RPMI7951 (cell line): ENCODE measurements around the gene NCAPD2. TPM values are rescaled to one million over a fixed set of nuclear protein-coding genes. Genes with fewer than 3 reads are reported as not detected.
"Not testable (repeated sequence)": the region's sequence is repeated elsewhere in the genome, so short reads cannot be mapped to it uniquely, and the experiment has no call there.

ENCODE experiments used
- DNase-seq: peaks from one replicate; pipeline ENCODE4 v3.0.0-alpha.2; 2012; ENCODE audit warnings: low read depth
- total RNA-seq: library from RNA; depleted of rRNA; stranded (reverse); fragments of >200 nt; shearing (Covaris generic); gene quantifications from 2 replicates; pipeline ENCODE4 v1.2.3, GENCODE V29; 2014

NCAPD2 gene
- total RNA-seq, 1 experiment from 2014 or later: 106 TPM

DNA sequence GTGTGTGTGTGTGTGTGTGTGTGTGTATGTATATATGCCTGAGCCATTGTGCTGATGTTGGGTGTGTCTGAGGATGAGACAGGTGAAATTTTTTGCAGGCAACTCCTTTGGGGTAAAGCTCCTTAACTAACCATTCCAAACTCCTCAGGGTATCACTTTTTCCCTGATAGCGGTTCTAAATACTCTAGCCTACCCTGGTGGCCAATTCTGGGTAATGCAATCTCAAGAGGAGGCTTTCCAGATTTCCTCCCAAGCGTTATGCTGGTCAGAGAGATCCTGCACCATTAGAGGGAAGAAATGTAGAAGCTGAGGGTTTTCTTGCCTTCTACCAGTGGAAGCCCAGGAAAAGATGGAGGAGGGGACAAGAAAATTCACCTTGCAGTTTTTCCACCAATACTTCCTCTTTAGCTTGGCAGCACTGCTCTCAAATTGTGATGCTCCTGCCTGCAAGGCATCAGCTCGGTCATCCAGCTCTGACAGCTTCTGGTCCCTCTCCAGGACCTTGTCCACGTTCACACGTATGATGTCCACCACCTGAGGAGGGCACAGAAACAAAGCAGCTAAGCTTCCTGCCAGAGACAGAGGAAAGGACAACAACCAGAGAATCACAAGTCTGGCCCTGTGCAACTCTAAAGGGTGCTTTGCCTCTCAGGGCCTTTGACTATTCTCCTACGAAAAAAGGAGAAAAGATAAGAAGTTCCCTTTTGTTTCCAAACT, 28.3 kb upstream of the NCAPD2 start:
- peak; percentile 61 for DNase-seq

DNA sequence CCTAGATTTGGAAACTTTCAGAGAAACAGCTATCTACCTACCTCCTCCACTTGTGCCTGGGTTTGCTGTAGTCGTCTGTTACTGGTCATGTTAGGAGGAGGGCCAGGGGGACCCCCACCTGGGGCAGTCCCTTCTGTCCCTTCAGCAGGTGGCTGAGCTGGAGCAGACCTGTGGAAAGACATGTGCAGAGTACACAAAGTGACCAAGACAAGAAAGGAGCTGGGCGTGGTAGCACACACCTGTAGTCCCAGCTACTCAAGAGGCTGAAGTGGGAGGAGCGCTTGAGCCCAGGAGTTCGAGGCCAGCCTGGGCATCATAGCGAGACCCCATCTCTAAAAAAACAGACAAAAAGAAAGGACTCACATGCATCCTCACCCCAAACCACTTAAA, 27.7 kb upstream of the NCAPD2 start:
- no peak for DNase-seq

DNA sequence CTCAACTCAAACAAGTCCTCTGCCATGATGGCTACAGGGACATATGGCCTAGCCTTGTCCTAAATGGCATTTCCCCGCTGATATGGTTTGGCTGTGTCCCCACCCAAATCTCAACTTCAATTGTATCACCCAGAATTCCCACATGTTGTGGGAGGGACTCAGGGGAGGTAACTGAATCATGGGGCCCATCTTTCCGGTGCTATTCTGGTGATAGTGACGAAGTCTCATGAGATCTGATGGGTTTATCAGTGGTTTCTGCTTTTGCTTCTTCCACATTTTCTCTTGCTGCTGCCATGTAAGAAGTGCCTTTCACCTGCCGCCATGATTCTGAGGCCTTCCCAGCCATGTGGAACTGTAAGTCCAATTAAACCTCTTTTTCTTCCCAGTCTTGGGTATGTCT, 27.2 kb upstream of the NCAPD2 start:
- DNase-seq: not testable (repeated sequence)

DNA sequence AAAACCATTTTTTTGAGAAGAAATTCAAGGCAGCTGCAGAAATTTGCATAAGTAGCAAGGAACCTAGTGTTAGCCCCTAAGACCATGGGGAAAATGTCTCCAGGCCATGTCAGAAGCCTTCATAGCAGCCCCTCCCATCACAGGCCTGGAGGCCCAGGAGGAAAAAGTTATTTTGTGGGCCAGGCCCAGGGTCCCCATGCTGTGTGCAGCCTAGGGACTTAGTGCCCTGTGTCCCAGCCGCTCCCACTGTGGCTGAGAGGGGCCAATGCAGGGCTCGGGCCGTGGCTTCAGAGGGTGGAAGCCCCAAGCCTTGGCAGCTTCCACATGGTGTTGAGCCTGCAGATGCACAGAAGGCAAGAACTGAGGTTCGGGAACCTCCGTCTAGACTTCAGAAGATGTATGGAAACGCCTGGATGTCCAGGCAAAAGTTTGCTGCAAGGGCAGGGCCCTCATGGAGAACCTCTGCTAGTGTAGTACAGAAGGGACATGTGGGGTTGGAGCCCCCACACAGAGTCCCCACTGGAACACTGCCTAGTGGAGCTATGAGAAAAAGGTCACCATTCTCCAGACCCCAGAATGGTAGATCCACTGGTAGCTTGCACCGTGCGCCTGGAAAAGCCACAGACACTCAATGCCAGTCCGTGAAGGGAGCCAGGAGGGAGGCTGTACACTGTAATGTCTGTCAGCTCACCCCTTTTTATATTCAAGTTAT, 26.2 kb upstream of the NCAPD2 start:
- DNase-seq: not testable (repeated sequence)

DNA sequence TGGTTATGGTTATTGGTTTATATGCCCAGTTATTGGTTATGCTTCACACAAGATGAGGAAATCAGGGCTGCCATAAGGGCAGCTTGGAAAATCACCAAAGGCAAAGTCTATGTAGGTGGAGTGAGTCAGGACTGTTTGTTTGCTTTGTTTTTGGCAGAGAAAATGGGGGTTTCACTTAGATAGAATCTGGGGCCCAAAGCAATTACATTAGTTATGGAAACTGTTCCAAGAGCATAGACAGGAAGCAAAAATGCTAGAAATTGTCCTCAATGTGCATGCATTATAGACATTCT, 25.7 kb upstream of the NCAPD2 start:
- DNase-seq: no peak

DNA sequence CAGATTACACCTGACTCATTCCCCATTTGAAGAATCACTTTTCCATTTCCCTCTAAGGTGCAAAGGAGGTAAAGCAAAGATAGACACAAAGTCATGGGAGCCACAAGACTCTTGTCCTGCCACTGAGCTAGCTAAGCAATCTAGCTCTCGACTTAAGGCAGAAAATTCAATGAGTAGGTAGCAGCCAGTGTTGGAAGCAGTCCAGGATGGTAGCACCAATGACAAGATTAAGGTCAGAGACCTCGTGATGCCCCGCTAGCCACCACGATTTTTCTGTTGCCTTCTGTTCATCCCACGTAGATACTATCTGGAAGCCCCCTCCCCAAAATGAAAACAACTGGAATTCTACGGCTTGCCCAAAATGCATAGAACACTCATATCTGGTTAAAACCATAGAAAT, 24.8 kb upstream of the NCAPD2 start:
- DNase-seq: no peak

DNA sequence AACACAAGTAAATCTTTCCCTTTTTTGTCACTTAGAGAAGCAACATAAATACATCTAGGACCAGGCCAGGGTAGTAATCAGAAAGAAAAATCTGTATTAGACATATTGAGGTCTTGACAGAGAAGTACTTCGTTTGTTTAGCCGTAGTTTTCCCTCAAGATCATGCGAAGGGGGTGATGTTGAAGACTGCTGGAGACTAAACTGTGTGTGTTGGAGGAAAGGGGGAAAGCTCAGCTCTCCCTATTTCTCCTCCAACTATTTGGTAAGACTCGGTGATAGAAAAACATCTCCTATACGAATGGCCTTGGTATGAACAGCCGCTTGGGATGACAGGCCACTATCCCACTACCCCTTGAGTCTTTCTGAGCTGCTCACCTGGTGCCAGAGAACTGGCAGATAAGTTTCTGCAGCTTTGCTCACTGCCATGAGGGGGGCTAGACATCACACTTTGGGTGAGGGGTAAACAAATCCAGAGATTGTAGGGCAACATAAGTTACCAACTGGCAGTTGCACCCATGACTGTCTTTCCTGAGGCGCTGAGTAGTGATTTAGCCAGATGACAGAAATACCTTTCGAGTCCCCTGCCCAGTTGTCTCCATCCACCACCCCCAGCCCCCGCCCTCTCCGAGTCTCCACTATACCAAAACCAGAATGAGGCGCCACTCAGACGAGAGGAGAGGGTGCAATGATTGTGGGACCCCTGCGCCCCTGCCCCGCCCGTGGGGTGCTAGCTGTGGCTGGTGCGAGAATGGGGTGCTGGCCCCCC, 24.1 kb upstream of the NCAPD2 start:
- DNase-seq: no peak

DNA sequence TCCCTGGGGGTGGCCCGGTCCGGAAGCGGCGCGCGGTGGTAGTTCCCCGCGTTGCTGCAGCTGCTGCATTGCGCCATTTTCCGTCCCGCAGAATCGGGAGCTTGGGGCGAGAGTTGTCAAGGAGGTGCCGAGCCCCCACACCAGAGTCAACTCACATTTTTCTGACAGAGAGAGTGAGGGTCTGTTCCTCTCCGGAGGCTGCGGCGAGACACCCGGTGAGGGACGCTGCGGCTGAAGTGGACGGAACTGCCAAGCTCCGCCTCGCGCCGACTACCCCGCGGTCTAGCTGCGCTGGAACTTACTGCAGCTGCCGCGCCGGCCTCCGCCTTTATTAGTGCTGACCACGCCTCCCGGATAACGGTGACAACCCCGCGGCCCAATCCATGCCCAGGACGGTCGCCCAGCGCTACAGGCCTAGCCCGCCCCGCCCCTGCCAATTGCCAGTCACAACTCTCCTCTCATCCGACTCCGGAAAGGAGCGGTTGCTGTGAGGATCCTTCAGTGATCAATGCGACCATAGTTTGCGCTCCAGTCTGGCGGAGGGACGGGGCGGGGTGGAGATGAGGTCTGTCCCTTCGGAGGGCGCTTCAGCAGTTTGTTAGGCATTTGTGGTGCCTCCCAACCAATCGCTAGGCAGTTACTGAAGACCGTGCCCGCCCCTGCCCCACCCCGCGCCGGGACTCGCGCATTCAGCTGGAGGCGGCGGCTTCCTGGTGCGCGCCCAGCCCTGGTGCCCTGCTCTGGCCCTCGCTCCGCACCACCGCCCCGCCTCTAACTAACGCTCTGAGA, 23.3 kb upstream of the NCAPD2 start, which contains the start of gene VAMP1:
Gene VAMP1 (minus strand): TSS at position 303 of the 789 bp plus-strand sequence. CDS start 146 bp downstream, at position 157.
- DNase-seq: peak; percentile 96

DNA sequence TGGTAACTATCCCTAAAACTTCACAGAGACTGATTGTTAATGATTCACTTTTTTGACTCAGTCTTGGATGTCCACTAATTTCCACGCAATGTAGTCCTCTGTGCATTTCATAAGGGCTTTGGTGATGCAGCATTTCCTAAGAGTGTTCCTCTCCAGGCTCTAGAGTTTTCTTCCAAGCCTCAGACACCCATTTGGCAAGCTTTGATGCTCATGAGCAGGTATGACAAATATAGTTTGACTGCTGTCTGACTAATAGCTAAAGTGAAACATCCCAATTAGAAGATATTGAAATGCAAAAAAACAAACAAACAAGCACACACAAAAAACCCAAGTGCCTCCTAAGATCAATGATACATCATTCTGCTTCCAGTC, 21.9 kb upstream of the NCAPD2 start:
- DNase-seq: no peak

DNA sequence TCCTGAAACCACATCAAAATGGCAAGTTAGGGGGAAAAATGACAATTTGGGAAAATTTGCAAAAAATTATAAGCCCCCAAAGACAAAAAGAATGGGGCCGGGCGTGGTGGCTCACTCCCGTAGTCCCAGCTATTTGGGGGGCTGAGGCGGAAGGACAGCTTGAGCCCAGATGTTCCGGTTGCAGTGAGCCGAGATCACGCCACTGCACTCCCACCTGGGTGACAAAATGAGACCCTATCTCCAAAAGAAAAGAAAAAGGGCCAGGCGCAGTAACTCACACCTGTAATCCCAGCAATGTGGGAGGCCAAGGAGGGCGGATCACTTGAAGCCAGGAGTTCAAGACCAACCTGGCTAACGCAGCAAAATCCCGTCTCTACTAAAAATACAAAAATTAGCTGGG, 21.4 kb upstream of the NCAPD2 start:
- no peak for DNase-seq

DNA sequence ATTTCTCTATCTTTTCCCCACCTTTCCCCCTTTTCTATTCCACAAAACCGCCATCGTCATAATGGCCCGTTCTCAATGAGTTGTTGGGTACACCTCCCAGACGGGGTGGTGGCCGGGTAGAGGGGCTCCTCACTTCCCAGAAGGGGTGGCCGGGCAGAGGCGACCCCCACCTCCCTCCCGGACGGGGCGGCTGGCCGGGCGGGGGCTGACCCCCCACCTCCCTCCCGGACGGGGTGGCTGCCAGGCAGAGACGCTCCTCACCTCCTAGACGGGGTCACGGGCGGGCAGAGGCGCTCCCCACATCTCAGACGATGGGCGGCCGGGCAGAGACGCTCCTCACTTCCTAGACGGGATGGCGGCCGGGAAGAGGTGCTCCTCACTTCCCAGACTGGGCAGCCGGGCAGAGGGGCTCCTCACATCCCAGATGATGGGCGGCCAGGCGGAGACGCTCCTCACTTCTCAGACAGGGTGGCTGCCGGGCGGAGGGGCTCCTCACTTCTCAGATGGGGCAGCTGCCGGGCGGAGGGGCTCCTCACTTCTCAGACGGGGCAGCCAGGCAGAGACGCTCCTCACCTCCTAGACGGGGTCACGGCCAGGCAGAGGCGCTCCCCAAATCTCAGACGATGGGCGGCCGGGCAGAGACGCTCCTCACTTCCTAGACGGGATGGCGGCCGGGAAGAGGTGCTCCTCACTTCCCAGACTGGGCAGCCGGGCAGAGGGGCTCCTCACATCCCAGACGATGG, 18.5 kb upstream of the NCAPD2 start:
- not testable (repeated sequence) for DNase-seq

DNA sequence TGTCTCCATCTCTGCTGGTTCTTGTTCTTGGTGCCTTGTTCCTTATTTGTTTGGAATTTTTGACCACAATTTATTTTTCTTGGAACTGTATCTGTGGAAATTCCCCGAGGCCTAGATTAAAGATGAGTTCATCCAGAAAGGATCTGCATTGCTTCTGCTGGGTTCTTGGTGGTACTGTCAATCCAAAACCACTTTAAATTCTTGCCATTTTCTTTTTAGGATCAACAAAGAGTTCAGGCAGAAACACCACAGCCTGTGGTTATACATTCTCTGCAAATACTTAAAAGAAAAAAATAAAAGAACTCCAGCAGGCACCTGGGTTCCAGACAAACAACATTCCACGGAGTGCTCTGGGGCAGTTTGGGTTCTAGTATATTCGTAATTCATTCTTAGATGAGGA, 17.4 kb upstream of the NCAPD2 start:
- peak; percentile 81 for DNase-seq

DNA sequence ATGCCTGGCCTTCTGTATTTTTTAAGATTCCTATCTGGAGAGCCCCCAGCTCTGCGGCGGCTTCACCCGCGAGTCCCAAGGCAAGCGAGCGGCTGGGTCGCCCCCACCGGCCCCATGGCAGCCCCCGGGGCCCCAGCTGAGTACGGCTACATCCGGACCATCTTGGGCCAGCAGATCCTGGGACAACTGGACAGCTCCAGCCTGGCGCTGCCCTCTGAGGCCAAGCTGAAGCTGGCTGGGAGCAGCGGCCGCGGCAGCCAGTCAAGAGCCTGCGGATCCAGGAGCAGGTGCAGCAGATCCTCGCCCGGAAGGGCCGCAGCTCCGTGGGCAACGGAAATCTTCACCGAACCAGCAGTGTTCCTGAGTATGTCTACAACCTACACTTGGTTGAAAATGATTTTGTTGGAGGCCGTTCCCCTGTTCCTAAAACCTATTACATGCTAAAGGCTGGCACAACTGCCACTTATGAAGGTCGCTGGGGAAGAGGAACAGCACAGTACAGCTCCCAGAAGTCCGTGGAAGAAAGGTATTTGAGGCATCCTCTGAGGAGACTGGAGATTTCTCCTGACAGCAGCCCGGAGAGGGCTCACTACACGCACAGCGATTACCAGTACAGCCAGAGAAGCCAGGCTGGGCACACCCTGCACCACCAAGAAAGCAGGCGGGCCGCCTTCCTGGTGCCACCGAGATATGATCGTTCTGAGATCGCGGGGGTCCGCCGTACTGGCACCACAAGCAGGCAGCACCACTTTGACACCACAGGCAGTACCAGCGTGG, 16.1 kb upstream of the NCAPD2 start:
- DNase-seq: not testable (repeated sequence)

DNA sequence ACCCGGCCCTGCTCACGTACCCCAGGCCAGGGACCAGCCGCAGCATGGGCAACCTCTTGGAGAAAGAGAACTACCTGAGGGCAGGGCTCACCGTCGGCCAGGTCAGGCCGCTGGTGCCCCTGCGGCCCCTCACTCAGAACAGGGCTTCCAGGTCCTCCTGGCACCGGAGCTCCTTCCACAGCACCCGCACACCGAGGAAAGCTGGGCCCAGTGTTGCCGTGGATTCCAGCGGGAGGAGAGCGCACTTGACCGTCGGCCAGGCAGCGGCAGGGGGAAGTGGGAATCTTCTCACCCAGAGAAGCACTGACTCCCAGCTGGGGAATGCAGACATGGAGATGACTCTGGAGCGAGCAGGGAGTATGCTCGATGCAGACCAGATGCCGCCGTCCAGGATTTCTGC, 15.5 kb upstream of the NCAPD2 start:
- DNase-seq: no peak

DNA sequence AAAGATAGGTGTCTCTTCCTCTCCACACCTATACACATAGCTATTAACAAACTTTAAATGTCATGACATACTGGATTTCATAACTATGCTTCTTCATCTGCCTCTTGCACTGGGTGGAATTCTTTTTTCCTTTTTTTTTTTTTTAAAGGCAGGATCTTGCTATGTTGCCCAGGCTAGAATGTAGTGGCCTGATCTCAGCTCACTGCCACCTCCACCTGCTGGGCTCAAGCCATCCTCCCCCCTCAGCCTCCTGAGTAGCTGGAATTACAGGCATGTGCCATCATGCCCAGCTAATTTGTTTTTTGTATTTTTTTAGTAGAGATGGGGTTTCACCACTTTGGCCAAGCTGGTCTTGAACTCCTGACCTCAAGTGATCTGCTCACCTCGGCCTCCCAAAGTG, 5.7 kb upstream of the NCAPD2 start:
- no peak for DNase-seq

DNA sequence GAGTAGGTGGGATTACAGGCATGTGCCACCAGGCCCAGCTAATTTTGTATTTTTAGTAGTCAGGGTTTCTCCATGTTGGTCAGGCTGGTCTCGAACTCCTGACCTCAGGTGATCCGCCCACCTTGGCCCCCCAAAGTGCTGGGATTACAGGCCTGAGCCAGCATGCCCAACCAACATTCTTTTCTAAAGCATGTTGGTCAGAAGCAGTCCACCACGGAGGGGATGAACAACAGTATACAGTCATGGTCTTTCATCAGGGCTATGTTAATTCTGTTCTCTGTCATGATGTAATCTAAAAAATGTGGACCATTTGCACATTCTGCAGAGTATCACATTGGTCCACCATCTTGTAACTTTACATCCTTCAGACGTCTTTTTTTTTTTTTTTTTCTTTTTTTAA, 4.5 kb upstream of the NCAPD2 start:
- DNase-seq: no peak

DNA sequence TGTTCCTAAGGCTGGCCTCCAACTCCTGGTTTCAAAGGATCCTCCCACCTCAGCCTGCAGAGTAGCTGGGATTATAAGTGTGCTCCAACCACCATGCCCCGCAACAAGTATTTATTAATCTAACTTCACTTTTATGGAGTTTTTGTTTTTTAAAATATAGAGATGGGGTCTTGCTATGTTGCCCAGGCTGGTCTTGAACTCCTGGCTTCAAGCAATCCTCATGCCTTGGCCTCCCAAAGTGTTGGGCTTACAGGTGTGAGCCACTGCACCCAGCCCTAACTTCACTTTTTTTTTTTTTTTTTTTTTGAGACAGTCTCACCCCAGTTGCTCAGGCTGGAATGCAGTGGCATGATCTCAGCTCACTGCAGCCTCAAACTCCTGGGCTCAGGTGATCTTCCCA, 3.2 kb upstream of the NCAPD2 start:
- not testable (repeated sequence) for DNase-seq

DNA sequence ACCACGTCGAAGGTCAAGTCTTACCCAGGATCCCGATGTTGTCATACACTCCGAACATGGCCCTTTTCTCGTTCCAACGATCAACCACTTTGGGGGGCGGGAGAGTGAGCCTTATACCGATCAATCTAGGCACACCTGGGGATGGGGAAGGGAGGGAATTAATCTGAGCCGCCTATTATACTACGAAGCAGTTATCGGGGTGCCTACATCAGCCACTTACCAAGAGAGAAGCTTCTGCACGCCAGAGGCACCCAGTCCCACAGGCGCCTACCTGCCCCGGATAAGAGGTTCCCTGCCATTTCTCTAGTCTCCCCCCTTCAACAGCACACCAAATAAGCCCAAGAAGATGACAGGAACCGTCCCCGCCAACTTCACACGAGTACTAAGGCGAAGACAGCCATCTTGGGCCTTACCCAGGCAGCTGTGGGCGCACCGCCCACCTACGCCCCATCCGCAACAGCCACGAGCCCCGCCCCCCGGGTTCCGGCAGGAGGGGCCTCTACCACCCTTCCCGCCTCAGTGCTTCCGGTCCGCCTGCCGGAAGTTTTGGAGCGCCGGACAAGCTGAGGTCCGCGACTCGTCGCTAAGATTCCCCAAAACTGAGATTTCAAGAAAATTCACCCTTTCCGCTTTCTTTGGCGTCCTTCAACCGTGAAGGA, 935 bp upstream of the NCAPD2 start, which contains the start of gene MRPL51:
Gene MRPL51 (minus strand): TSS at position 425 of the 659 bp plus-strand sequence. CDS start 126 bp downstream, at position 299.
- peak; percentile 93 for DNase-seq

DNA sequence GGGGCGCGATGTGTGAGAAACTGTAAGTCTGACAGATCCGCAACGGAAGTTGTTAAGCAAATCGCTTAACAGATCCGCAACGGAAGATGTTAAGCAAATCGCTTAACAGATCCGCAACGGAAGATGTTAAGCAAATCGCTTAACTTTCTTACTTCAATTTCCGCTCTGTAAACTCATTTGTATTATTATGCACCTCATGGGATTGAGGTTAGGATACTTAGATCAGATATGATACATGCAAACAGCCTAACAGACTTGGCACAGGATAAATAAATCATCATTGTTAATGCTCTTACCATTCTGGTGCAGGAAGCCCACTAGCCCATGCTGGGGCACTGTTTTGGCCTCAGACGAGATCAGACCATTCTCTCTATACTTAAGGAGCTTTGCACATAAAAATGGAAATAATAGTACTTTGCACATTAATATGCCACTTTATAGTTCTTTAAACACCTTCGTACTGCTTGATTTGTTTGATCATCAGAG, 399 bp downstream of the NCAPD2 start:
- DNase-seq: no peak

DNA sequence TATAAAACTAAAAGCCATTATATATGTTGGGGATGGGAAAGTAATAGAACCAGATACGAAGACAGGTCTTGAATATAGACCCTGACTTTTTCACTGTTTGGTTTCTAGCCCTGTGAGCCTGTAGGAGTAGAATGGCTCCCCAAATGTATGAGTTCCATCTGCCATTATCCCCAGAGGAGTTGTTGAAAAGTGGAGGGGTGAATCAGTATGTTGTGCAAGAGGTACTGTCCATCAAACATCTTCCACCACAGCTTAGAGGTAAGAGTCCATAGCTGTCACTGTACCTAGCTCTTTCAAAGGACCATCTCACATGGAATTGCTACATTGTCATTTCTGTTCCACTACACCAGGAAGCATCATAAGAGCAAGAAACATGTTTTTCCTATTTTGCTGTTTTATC, 1.1 kb downstream of the NCAPD2 start:
- peak; percentile 11 for DNase-seq
